Kidney (tissue), 14 donors: ENCODE results near the gene SH3BP5. TPM values are rescaled to one million over a fixed set of nuclear protein-coding genes. Genes with fewer than 3 reads are reported as not detected.
"Not testable (repeated sequence)": the region's sequence is repeated elsewhere in the genome, so short reads cannot be mapped to it uniquely, and the experiment has no call there.

Experiments used
- DNase-seq, 5 donors: peaks; one replicate each; pipeline ENCODE4 v3.0.0-alpha.2; 2013 to 2020
- FAIRE-seq: peaks from 2 replicates; lab custom pipeline; 2012; peaks lifted over from hg19 to GRCh38; lab: Jason Lieb, UNC
- H3K27ac ChIP-seq, 2 donors: one replicate each; pipeline ENCODE4 v1.7.0; 2013; ENCODE audit warnings: low read depth in 2 of 2, low read length in 2 of 2, inconsistent platforms in 1 of 2
- H3K27me3 ChIP-seq: one replicate; pipeline ENCODE4 v1.7.1; 2013; ENCODE audit warnings: low read length, inconsistent platforms; ENCODE audit not compliant: control insufficient read depth, insufficient read depth
- H3K36me3 ChIP-seq, 3 donors: one replicate each; pipeline versions ENCODE4 v1.7.0 to v1.7.1; 2013; ENCODE audit warnings: low read length in 3 of 3, control low read depth in 1 of 3, inconsistent platforms in 1 of 3; ENCODE audit not compliant: insufficient read depth in 3 of 3, control insufficient read depth in 2 of 3
- H3K4me1 ChIP-seq, 3 donors: one replicate each; pipeline versions ENCODE4 v1.7.0 to v1.7.1; 2013; ENCODE audit warnings: low read length in 3 of 3, inconsistent platforms in 1 of 3, low read depth in 1 of 3; ENCODE audit not compliant: control insufficient read depth in 2 of 3, insufficient read depth in 2 of 3
- H3K4me3 ChIP-seq, 3 donors: one replicate each; pipeline versions ENCODE4 v1.7.0 to v1.8.1; 2013; ENCODE audit warnings: low read length in 3 of 3, control low read depth in 1 of 3, inconsistent platforms in 1 of 3
- H3K9ac ChIP-seq, 3 donors: one replicate each; pipeline versions ENCODE4 v1.7.0 to v1.7.1; 2013; ENCODE audit warnings: low read length in 3 of 3, control low read depth in 1 of 3, inconsistent platforms in 1 of 3
- H3K9me3 ChIP-seq, 3 donors: one replicate each; pipeline versions ENCODE4 v1.7.0 to v1.7.1; 2013; ENCODE audit warnings: low read length in 3 of 3, control low read depth in 1 of 3, inconsistent platforms in 1 of 3; ENCODE audit not compliant: control insufficient read depth in 2 of 3, insufficient read depth in 1 of 3
- CTCF ChIP-seq: IDR thresholded peaks from 3 replicates; pipeline ENCODE4 v1.5.1; 2012; ENCODE audit warnings: mild to moderate bottlenecking, moderate library complexity, borderline replicate concordance; ENCODE audit not compliant: insufficient read depth; ENCODE audit errors: extremely low read depth
- intact Hi-C: fragments of 100-400 bp; cut with DNase I; formaldehyde crosslinking; loops from one replicate; pipeline ENCODE4 v1.11.1; 2022
- polyA plus RNA-seq: library from polyadenylated mRNA; stranded (reverse); fragments of 350-450 nt; fragmentation: Illumina TruSeq; extraction: RNeasy Lipid Tissue Mini Kit (QIAGEN cat#74804); gene quantifications from one replicate; pipeline ENCODE4 v1.2.3, GENCODE V29; 2014; ENCODE audit warnings: low read depth, low replicate concordance; ENCODE audit not compliant: insufficient read depth
- total RNA-seq: library from RNA; stranded (reverse); fragmentation: NEBNext Ultra II Directional; extraction: Animal tissue kit (Norgen Biotek cat#: 25700); gene quantifications from one replicate; pipeline ENCODE4 v1.2.1, GENCODE V29; 2021
- donor health status: control.
- donor health status: control.
- donor health status: control.
- donor health status: control.
- donor health status: control.
- donor health status: DM: yes; HTN: yes; CAD: no.
- donor health status: Normal renal cell carcinoma (clear cell type).

Gene SH3BP5
- total and polyA plus RNA-seq, 2 donors from 2014 or later, result 39.1 to 109 TPM

GRCh38 chr3:15360788-15361493, 28.6 kb upstream of the SH3BP5 start:
- FAIRE-seq, result no peak
- peaks cover 0 to 26% (median 11%) of the 10 kb centered on the region in 3 donors for H3K4me1 ChIP-seq

GRCh38 chr3:15359677-15360397, 27.5 kb upstream of the SH3BP5 start:
- H3K36me3 ChIP-seq, result no peaks in the 10 kb centered on the region
- no peaks in the 10 kb centered on the region for H3K9me3 ChIP-seq
- H3K4me1 ChIP-seq, result peaks cover 0 to 26% (median 11%) of the 10 kb centered on the region in 3 donors
- no peak overlapping the region for H3K4me3 ChIP-seq
- no peak for TF ChIP-seq CTCF
- H3K27me3 ChIP-seq, result no peaks in the 10 kb centered on the region
- no peak overlapping the region for H3K27ac ChIP-seq
- DNase-seq (no peak), FAIRE-seq (no peak)
- intact Hi-C loops, result no loop called here
- H3K9ac ChIP-seq, result no peak overlapping the region

More at GRCh38 chr3:15360788-15361493, 28.6 kb upstream of the SH3BP5 start:
- no peak for TF ChIP-seq CTCF
- Histone ChIP-seq H3K27ac (no peak overlapping the region), H3K4me3 (no peak overlapping the region), H3K9me3 (no peaks in the 10 kb centered on the region), H3K9ac (no peak overlapping the region), H3K27me3 (no peaks in the 10 kb centered on the region), H3K36me3 (no peaks in the 10 kb centered on the region)
- DNase-seq, result peak in 1 of 5 donors; percentile 15
- intact Hi-C loops, result no loop called here

GRCh38 chr3:15356651-15357061, 24.3 kb upstream of the SH3BP5 start:
- H3K36me3 ChIP-seq, H3K4me3 ChIP-seq, DNase-seq, H3K9ac ChIP-seq, intact Hi-C loops, FAIRE-seq, H3K27ac ChIP-seq, H3K27me3 ChIP-seq, H3K9me3 ChIP-seq: not testable (repeated sequence)
- H3K4me1 ChIP-seq, result peaks cover 0 to 11% (median 3%) of the 10 kb centered on the region in 3 donors

GRCh38 chr3:15356176-15356575, 23.8 kb upstream of the SH3BP5 start:
- peaks cover 0 to 7% (median 2%) of the 10 kb centered on the region in 3 donors for H3K4me1 ChIP-seq
- no peaks in the 10 kb centered on the region for H3K36me3 ChIP-seq
- no peak for DNase-seq
- H3K27ac ChIP-seq, result no peak overlapping the region
- H3K9me3 ChIP-seq, result peaks cover 0 to 7% (median 0%) of the 10 kb centered on the region in 3 donors
- no peak overlapping the region for H3K9ac ChIP-seq
- no peak for FAIRE-seq
- TF ChIP-seq CTCF, result no peak
- H3K27me3 ChIP-seq, result no peaks in the 10 kb centered on the region
- no peak overlapping the region for H3K4me3 ChIP-seq
- intact Hi-C loops, result no loop called here
